A549 (cell line): Measurements from ENCODE around the gene AMDHD2. TPM values are rescaled to one million over a fixed set of nuclear protein-coding genes. Genes with fewer than 3 reads are reported as not detected.

ENCODE experiments used
- ATAC-seq, 2 experiments: fragments of 200-7000 bp in 1 of 2; fragments of >200 bp in 1 of 2; cut with Nextera tagmentation in 1 of 2; cut with Tn5 transposase in 1 of 2; 3 replicates each; pipeline versions ENCODE4 v1.8.0 to v1.9.1; 2018 to 2020; ENCODE audit warnings: mild to moderate bottlenecking in 1 of 2, moderate library complexity in 1 of 2
- CTCF ChIA-PET: fragments of 300-600 bp; sonication (Branson Sonifier 250); formaldehyde crosslinking; extraction: SDS; loops from one replicate; lab custom pipeline; 2021; ENCODE audit warnings: antibody characterized with exemption, inconsistent platforms; lab: Yijun Ruan, JAX
- POLR2A ChIA-PET: fragments of 350-600 bp; formaldehyde crosslinking; extraction: SDS; loops from one replicate; lab custom pipeline; 2021; ENCODE audit warnings: antibody characterized with exemption, inconsistent platforms; lab: Yijun Ruan, JAX
- DNase-seq, 2 experiments: peaks; one replicate each; pipeline versions ENCODE4 v3.0.0 to v3.0.0-alpha.2; 2011 to 2016; ENCODE audit warnings: low read depth in 1 of 2, low spot score in 1 of 2
- FAIRE-seq: peaks from 2 replicates; lab custom pipeline; 2011; peaks lifted over from hg19 to GRCh38; lab: Jason Lieb, UNC
- H3K27ac ChIP-seq, 2 experiments: fragments of >200 bp; sonication (Bioruptor Twin); formaldehyde crosslinking; 3 replicates each; pipeline ENCODE4 v1.5.1; 2016 to 2017
- H3K4me1 ChIP-seq: fragments of >200 bp; sonication (Bioruptor Twin); formaldehyde crosslinking; 3 replicates; pipeline ENCODE4 v1.6.1; 2016
- H3K4me2 ChIP-seq: fragments of >200 bp; sonication (Bioruptor Twin); formaldehyde crosslinking; 3 replicates; pipeline ENCODE4 v1.6.1; 2016
- H3K4me3 ChIP-seq: fragments of >200 bp; sonication (Bioruptor Twin); formaldehyde crosslinking; 3 replicates; pipeline ENCODE4 v1.5.1; 2016
- H3K9me3 ChIP-seq: fragments of >200 bp; sonication (Bioruptor Twin); formaldehyde crosslinking; 3 replicates; pipeline ENCODE4 v1.6.1; 2016
- CEBPB ChIP-seq, 2 experiments: fragments of >200 bp in 1 of 2; sonication (Bioruptor Twin) in 1 of 2; formaldehyde crosslinking in 1 of 2; IDR thresholded peaks; 2 replicates each; pipeline ENCODE4 v1.6.1; 2012 to 2016
- CHD4 ChIP-seq: fragments of 200-600 bp; sonication (generic); IDR thresholded peaks from 2 replicates; pipeline ENCODE4 v1.6.1; 2016; ENCODE audit warnings: antibody characterized with exemption, mild to moderate bottlenecking, borderline replicate concordance
- E2F6 ChIP-seq: IDR thresholded peaks from 2 replicates; pipeline ENCODE4 v1.6.1; 2012; ENCODE audit warnings: low read depth, borderline replicate concordance
- EHMT2 ChIP-seq: fragments of 200-600 bp; sonication (generic); IDR thresholded peaks from 2 replicates; pipeline ENCODE4 v1.6.1; 2016; ENCODE audit warnings: antibody characterized with exemption, low read depth, mild to moderate bottlenecking, moderate library complexity
- ELK1 ChIP-seq: fragments of 150-350 bp; IDR thresholded peaks from 2 replicates; pipeline ENCODE4 v1.6.1; 2014; ENCODE audit warnings: low read depth, mild to moderate bottlenecking, low read length
- EP300 ChIP-seq, 2 experiments: fragments of >200 bp; sonication (Bioruptor Twin); formaldehyde crosslinking; IDR thresholded peaks; 2 replicates in 1 of 2; 3 replicates in 1 of 2; pipeline ENCODE4 v1.6.1; 2016 to 2017
- FOSB ChIP-seq: fragments of 250-450 bp; sonication (Bioruptor Pico); IDR thresholded peaks from 2 replicates; pipeline ENCODE4 v1.5.0; 2020; ENCODE audit warnings: mild to moderate bottlenecking, moderate library complexity
- GATA3 ChIP-seq: IDR thresholded peaks from 2 replicates; pipeline ENCODE4 v1.6.1; 2012; ENCODE audit warnings: borderline replicate concordance
- HDAC2 ChIP-seq: fragments of 200-600 bp; sonication (generic); IDR thresholded peaks from 2 replicates; pipeline ENCODE4 v1.6.1; 2016
- HOXA7 ChIP-seq: fragments of 250-450 bp; sonication (Bioruptor Pico); IDR thresholded peaks from 2 replicates; pipeline ENCODE4 v1.5.0; 2020; ENCODE audit warnings: mild to moderate bottlenecking, moderate library complexity
- HOXB13 ChIP-seq: fragments of 250-450 bp; sonication (Bioruptor Pico); IDR thresholded peaks from 2 replicates; pipeline ENCODE4 v1.5.0; 2020; ENCODE audit warnings: low read depth, mild to moderate bottlenecking, moderate library complexity
- JUN ChIP-seq, 2 experiments: fragments of >200 bp; sonication (Bioruptor Twin); formaldehyde crosslinking; IDR thresholded peaks; 2 replicates in 1 of 2; 3 replicates in 1 of 2; pipeline ENCODE4 v1.6.1; 2016 to 2017
- JUNB ChIP-seq: fragments of >200 bp; sonication (Bioruptor Twin); formaldehyde crosslinking; IDR thresholded peaks from 2 replicates; pipeline ENCODE4 v1.6.1; 2016
- KDM1A ChIP-seq: fragments of 200-600 bp; sonication (generic); IDR thresholded peaks from 2 replicates; pipeline ENCODE4 v1.6.1; 2016; ENCODE audit warnings: low read depth, mild to moderate bottlenecking
- MAX ChIP-seq: IDR thresholded peaks from 2 replicates; pipeline ENCODE4 v1.6.1; 2012
- NFE2L2 ChIP-seq: fragments of 150-350 bp; conservative IDR thresholded peaks from 2 replicates; pipeline ENCODE4 v1.6.1; 2014; ENCODE audit warnings: low read length
- PBX3 ChIP-seq: IDR thresholded peaks from 2 replicates; pipeline ENCODE4 v1.6.1; 2012
- POLR2A ChIP-seq: IDR thresholded peaks from 2 replicates; pipeline ENCODE4 v1.6.1; 2012; ENCODE audit warnings: mild to moderate bottlenecking, low read length
- RARB ChIP-seq: fragments of 250-450 bp; sonication (Bioruptor Pico); IDR thresholded peaks from 2 replicates; pipeline ENCODE4 v1.8.0; 2021; ENCODE audit warnings: mild to moderate bottlenecking, moderate library complexity
- RFX5 ChIP-seq: fragments of 450-650 bp; IDR thresholded peaks from 2 replicates; pipeline ENCODE4 v1.7.1; 2014; ENCODE audit warnings: antibody characterized with exemption, mild to moderate bottlenecking, moderate library complexity
- RNF2 ChIP-seq: fragments of 200-600 bp; sonication (generic); IDR thresholded peaks from 2 replicates; pipeline ENCODE4 v1.6.1; 2016; ENCODE audit warnings: low read depth, mild to moderate bottlenecking, antibody characterized with exemption, moderate library complexity, borderline replicate concordance
- SMC3 ChIP-seq: fragments of >200 bp; sonication (Bioruptor Twin); formaldehyde crosslinking; IDR thresholded peaks from 3 replicates; pipeline ENCODE4 v1.6.1; 2018; ENCODE audit warnings: inconsistent platforms
- SREBF2 ChIP-seq: fragments of 450-650 bp; IDR thresholded peaks from 2 replicates; pipeline ENCODE4 v1.6.1; 2014; ENCODE audit warnings: mild to moderate bottlenecking, moderate library complexity
- ZC3H11A ChIP-seq: fragments of 450-650 bp; IDR thresholded peaks from 2 replicates; pipeline ENCODE4 v1.6.1; 2014; ENCODE audit warnings: antibody characterized with exemption, mild to moderate bottlenecking
- ZSCAN20 ChIP-seq: fragments of 250-450 bp; sonication (Bioruptor Pico); IDR thresholded peaks from 2 replicates; pipeline ENCODE4 v1.8.0; 2022; ENCODE audit warnings: mild to moderate bottlenecking, moderate library complexity
- WGBS: methylation state at CpG from one replicate; pipeline ENCODE4 v1.1.6; 2017; ENCODE audit errors: missing lambda C conversion rate; 5-methylcytosine and 5-hydroxymethylcytosine counted together
- polyA plus RNA-seq, 4 experiments: library from polyadenylated mRNA; depleted of rRNA in 3 of 4; stranded (reverse); fragments of >200 nt; fragmentation: RNase III in 1 of 4; extraction: RNeasy Plus Mini Kit Qiagen cat#74134 plus additional on column Dnase treatment in 1 of 4; gene quantifications; 2 replicates in 3 of 4; 3 replicates in 1 of 4; pipeline ENCODE4 v1.2.3, GENCODE V29; 2011 to 2017

AMDHD2 gene
- polyA plus RNA-seq, 2 of the 4 experiments (the other 2 are of a cell fraction) = 6.6 to 28.8 TPM

GRCh38 chr16:2476345-2476720, 43.8 kb upstream of the AMDHD2 start (continued):
- no peak for TF ChIP-seq ZSCAN20
- TF ChIP-seq E2F6 = no peak
- TF ChIP-seq RARB (CRISPR knock-in tag) = no peak

GRCh38 chr16:2476741-2477140, 43.4 kb upstream of the AMDHD2 start:
- WGBS = 82% methylated on average over 3 of the region's 3 CpGs

GRCh38 chr16:2477327-2477726, 42.8 kb upstream of the AMDHD2 start:
- CTCF ChIA-PET = interaction anchor here (0.6 to 2.6 kb wide), 5 partner anchors 9 to 472 kb away, joined by 3 to 18 read pairs (median 3); no protein-coding TSS in a partner anchor
- WGBS = 90% methylated on average over 3 of the region's 3 CpGs
- Histone ChIP-seq H3K4me2 (no peak overlapping the region), H3K9me3 (no peaks in the 10 kb centered on the region), H3K27ac (no peak overlapping the region), H3K4me1 (peaks cover 16% of the 10 kb centered on the region), H3K4me3 (no peak overlapping the region)
- TF ChIP-seq E2F6 = no peak
- no peak for TF ChIP-seq POLR2A
- no peak for TF ChIP-seq CHD4
- TF ChIP-seq CEBPB (IDR thresholded peaks at IDR 0.05) = no peak
- no peak for TF ChIP-seq ELK1
- no peak for TF ChIP-seq EHMT2
- TF ChIP-seq MAX = no peak
- no peak for TF ChIP-seq EP300 (IDR thresholded peaks at IDR 0.05)
- TF ChIP-seq JUNB = no peak
- no peak for TF ChIP-seq JUN (IDR thresholded peaks at IDR 0.05)
- TF ChIP-seq KDM1A = no peak
- no peak for TF ChIP-seq RNF2
- TF ChIP-seq FOSB (CRISPR knock-in tag) = no peak
- no peak for ATAC-seq
- no peak for FAIRE-seq
- POLR2A ChIA-PET = no interaction called here
- DNase-seq = no peak

More at GRCh38 chr16:2476741-2477140, 43.4 kb upstream of the AMDHD2 start:
- ChIA-PET POLR2A (no interaction called here), CTCF (interaction anchor here (0.6 to 2.6 kb wide), 3 partner anchors 46 to 473 kb away, joined by 3 to 7 read pairs (median 3); no protein-coding TSS in a partner anchor)
- no peaks in the 10 kb centered on the region for H3K9me3 ChIP-seq
- no peak overlapping the region for H3K4me3 ChIP-seq
- FAIRE-seq = no peak
- H3K27ac ChIP-seq = no peak overlapping the region
- no peak overlapping the region for H3K4me2 ChIP-seq
- no peak for DNase-seq
- ATAC-seq = no peak
- peaks cover 16% of the 10 kb centered on the region for H3K4me1 ChIP-seq
- TF ChIP-seq GATA3 = no peak
- no peak for TF ChIP-seq PBX3
- TF ChIP-seq POLR2A = no peak
- TF ChIP-seq RFX5 = no peak
- no peak for TF ChIP-seq NFE2L2
- TF ChIP-seq HOXB13 (CRISPR knock-in tag) = no peak
- no peak for TF ChIP-seq SREBF2
- no peak for TF ChIP-seq HOXA7 (CRISPR knock-in tag)
- TF ChIP-seq HDAC2 = no peak
- no peak for TF ChIP-seq ZC3H11A
- no peak for TF ChIP-seq SMC3
- TF ChIP-seq, all 56 proteins: peak for 0
